HTERT RPE-1 (cell line): ENCODE data around the gene TBX19.

Source experiments
- in situ Hi-C: fragments of 300-500 bp; cut with MboI; formaldehyde crosslinking; loops from 4 replicates; pipeline ENCODE4 v1.14.3; 2020; ENCODE audit warnings: low sequenced_read_pairs

TBX19 gene

GRCh38 chr1:168279253-168279652 lies 1.4 kb upstream of the TBX19 start:
- in situ Hi-C loops: no loop called here

- in situ Hi-C loops: no loop called here
These were observed 1.1 kb downstream of the TBX19 start for GRCh38 chr1:168281603-168282325.

- in situ Hi-C loops: no loop called here
These were observed 4.8 kb downstream of the TBX19 start for GRCh38 chr1:168285521-168285790.

- in situ Hi-C loops: no loop called here
These were observed 5.6 kb downstream of the TBX19 start for GRCh38 chr1:168285971-168286927.

- in situ Hi-C loops: no loop called here
These were observed 6.6 kb downstream of the TBX19 start for GRCh38 chr1:168287237-168287664.

GRCh38 chr1:168288311-168289052 lies 7.8 kb downstream of the TBX19 start:
- in situ Hi-C loops: no loop called here

- in situ Hi-C loops: no loop called here
These were observed 10.7 kb downstream of the TBX19 start for GRCh38 chr1:168291222-168291837.

GRCh38 chr1:168293356-168293755 lies 12.7 kb downstream of the TBX19 start:
- in situ Hi-C loops: no loop called here

GRCh38 chr1:168295411-168296114 lies 14.9 kb downstream of the TBX19 start:
- in situ Hi-C loops: no loop called here

GRCh38 chr1:168297019-168297730 lies 16.5 kb downstream of the TBX19 start:
- in situ Hi-C loops: no loop called here

- in situ Hi-C loops: no loop called here
These were observed 17.8 kb downstream of the TBX19 start for GRCh38 chr1:168298446-168298845.

- in situ Hi-C loops: no loop called here
These were observed 19.9 kb downstream of the TBX19 start for GRCh38 chr1:168300626-168301025.

- in situ Hi-C loops: no loop called here
These were observed 21.1 kb downstream of the TBX19 start for GRCh38 chr1:168301664-168302320.

- in situ Hi-C loops: no loop called here
These were observed 23.3 kb downstream of the TBX19 start for GRCh38 chr1:168303716-168304540.

GRCh38 chr1:168304865-168305264 lies 24.2 kb downstream of the TBX19 start:
- in situ Hi-C loops: no loop called here

GRCh38 chr1:168312718-168313604 lies 32.3 kb downstream of the TBX19 start:
- in situ Hi-C loops: no loop called here

- in situ Hi-C loops: no loop called here
These were observed 35.5 kb downstream of the TBX19 start for GRCh38 chr1:168316142-168316541.
